Stimulated activated CD4-positive, alpha-beta T cell treated with anti-CD3 and anti-CD28 coated beads, Interleukin-4, amount 100 ng/mL, for 48 hours (primary cell): ENCODE results near the gene FAM120A.
"Not testable (repeated sequence)": the region's sequence is repeated elsewhere in the genome, so short reads cannot be mapped to it uniquely, and the experiment has no call there.

Source experiments
- DNase-seq, 2 donors: peaks; one replicate each; pipeline ENCODE4 v3.0.0-alpha.2; 2020; ENCODE audit warnings: low read depth in 2 of 2

FAM120A gene, protein sequence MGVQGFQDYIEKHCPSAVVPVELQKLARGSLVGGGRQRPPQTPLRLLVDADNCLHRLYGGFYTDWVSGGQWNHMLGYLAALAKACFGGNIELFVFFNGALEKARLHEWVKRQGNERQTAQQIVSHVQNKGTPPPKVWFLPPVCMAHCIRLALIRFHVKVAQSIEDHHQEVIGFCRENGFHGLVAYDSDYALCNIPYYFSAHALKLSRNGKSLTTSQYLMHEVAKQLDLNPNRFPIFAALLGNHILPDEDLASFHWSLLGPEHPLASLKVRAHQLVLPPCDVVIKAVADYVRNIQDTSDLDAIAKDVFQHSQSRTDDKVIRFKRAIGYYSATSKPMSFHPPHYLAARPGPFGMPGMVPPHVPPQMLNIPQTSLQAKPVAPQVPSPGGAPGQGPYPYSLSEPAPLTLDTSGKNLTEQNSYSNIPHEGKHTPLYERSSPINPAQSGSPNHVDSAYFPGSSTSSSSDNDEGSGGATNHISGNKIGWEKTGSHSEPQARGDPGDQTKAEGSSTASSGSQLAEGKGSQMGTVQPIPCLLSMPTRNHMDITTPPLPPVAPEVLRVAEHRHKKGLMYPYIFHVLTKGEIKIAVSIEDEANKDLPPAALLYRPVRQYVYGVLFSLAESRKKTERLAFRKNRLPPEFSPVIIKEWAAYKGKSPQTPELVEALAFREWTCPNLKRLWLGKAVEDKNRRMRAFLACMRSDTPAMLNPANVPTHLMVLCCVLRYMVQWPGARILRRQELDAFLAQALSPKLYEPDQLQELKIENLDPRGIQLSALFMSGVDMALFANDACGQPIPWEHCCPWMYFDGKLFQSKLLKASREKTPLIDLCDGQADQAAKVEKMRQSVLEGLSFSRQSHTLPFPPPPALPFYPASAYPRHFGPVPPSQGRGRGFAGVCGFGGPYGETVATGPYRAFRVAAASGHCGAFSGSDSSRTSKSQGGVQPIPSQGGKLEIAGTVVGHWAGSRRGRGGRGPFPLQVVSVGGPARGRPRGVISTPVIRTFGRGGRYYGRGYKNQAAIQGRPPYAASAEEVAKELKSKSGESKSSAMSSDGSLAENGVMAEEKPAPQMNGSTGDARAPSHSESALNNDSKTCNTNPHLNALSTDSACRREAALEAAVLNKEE

DNA sequence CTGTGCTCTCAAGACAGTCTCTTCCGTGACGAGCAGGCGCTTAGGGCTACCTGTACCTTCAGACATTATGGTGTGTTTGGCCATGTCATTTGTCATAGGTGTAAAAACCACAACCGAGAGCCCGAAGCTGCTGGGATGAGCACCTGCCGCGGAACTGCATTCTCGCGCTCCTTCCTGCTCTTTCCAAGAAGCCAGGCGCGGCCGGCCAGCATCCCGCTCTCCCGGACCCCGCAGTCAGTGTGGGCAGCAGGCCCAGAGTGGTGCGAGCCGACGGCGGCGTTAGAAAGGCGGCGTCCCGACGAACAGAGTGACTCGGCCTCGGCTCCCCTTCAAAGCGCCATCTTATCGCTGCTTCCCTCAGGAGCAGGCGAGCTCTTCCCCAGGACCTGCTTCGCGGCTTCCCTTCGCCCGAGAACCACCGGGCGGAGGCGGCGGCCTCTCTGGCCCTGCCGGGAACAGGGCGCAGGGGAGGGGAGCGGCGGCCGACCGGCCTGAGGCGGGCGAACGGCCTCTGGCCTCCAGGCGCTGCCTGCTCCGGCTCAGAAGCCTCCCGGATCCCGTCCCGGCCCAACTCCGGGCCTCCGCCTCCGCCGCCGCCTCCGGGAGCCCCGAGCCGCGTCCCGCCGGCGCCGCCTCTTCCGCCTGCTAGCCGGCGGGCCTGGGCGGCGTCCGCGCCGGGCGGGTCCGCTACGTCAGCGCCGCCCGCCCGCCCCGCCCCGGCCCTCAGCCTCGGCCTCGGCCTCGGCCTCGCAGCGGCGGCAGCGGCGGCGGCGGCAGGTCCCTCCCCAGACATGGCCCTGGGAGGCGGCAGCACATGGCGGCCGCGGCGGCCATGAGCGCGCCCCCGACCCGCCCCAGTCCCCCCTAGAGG, at the start of gene FAM120A:
FAM120A (plus strand) TSS at position 741 of the 871 bp plus-strand sequence. CDS start 231 bp downstream, outside the sequence.
- DNase-seq: peak; percentile 48 to 64

DNA sequence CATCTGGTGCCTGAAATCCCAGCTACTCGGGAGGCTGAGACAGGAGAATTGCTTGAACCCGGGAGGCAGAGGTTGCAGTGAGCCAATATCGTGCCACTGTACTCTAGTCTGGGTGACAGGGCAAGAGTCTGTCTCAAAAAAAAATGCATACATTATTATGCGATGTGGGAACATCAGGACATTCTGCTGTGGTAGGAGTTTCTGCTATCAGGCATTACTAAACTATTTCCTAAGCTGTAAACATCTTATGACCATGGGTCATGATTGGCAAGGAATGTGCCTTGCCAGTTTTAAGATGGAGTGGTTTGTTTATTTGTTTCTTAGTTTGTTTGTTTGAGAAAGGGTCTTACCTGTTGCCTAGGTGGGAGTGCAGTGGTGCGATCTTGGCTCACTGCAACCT, 45.1 kb upstream of the FAM120A start:
- no peak for DNase-seq

DNA sequence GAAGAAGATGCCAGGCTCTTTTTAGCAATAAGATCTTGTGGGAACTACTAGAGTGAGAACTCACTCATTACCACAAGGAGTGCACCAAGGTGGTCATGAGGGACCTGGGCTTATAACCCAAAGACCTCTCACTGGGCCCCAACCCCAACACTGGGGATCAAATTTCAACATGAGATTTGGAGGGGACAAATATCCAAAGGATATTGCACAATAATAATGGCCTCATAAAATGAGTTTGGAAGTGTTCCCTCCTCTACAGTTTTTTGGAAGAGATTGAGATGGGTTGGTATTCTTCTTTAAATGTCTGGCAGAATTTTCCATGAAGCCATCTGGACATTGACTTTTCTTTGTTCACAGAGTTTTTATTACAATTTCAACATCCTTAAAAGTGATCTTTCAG, 38.0 kb upstream of the FAM120A start:
- no peak for DNase-seq

DNA sequence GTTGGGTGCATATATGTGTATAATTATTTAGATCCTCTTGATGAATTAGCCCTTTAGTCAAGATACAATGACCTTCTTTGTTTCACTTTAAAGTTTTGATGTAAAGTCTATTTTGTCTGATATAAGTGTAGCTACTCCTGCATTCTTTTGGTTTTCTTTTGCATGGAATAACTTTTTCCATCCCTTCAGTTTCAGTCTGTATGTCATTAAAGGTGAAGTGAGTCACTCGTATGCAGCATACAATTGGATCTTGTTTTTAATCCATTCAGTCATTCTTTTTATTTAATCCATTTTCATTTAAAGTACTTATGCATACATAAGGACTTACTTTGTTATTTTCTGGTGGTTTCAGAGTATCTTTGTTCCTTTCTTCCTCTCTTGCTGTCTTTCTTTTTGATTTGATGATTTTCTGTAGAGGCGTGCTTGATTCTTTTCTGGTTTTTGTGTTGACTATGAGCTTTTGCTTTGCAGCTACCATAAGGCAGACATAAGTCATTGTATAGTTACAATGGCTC, 36.3 kb upstream of the FAM120A start:
- no peak for DNase-seq

DNA sequence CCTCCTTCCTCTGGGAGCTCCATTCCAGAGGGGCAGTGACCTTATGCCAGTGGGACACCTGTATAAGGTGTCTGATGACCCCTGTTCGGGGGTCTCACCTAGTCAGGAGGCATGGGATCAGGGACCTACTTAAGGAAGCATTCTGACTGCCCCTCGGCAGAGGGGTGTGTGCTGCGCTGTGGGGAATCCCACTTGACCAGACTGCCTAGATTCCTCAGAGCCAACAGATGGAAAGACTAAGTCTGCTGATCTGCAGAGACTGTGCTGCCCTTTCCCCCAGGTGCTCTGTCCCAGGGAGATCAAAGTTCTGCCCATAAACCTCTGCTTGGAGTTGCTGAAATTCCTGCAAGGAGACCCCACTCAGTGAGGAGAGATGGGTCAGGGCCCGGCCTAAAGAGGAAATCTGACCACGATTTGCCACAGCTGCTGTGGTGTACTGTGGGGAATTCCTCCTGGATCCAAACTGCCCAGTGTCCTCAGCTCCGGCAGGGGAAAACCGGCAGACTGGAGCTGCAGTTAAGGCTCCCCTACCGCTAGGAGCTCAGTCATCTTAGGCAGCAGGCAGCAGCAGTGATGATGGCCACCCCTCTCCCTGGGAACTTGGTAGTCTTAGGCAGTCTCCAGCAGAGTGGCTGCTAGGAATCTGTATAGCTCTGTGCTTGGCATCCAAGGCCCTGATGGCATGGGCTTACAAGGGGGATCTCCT, 34.8 kb upstream of the FAM120A start:
- DNase-seq: no peak

DNA sequence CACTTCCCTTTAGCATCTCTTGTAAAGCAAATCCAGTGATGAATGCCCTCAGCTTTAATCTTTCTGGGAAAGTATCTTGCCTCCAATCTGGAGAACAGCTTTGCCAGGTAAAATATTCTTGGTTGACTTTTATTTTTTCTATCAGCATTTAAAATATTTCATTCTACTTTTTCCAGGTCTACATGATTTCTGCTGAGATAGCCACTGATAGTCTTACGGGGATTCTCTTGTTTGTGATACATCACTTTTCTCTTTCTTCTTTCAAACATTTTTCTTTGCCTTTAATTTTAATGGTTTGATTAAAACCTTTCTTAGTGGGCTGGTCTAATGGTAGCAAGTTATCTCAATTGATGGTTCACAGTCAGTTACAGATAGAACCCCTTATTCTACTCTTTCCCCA, 33.9 kb upstream of the FAM120A start:
- DNase-seq: no peak

DNA sequence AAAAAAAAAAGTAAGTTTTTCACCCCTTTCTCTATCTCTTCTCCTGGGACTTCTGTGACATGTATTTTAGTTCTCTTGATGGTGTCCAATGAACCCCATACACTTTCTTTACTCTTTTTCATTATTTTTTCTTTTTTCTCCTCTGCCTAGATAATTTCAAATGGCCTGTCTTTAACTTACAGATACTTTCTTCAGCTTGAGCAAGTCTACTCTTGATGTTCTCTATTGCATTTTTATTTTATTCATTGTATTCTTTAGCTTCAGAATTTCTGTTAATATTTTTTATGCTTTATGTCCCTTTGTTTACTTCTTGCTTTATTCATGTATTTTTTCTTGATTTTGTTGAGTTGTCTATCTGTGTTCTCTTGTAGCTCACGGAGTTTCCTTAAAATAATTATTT, 32.5 kb upstream of the FAM120A start:
- DNase-seq: no peak

DNA sequence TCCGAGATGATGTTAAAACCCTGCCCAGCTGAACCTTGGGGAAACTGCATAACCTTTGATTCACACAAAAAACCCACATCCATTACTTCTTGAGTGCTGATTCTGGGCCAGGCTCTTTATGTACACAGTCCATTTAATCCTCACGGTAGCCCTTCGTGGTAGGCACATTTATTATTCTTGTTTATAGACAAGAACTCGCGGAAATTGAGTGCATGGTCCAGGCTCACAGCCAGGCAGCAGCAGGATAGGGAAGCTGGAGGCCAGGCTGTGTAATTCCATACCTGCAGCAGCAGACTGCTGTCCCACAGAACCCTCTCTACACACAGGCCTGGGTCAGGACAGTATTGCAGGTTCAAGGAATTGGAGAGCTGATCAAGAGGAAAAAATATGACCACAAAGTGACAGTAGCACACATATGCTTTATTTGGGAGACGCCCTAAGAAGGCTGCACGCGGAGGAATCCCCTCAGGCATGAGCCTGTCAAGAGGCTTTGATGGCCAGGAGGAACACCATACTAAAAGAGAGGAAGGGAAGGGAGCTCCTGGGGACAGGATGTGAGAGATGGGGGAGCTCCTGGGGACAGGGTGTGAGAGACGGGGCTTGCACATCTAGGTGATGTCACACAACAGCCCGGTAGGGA, 28.4 kb upstream of the FAM120A start:
- no peak for DNase-seq

DNA sequence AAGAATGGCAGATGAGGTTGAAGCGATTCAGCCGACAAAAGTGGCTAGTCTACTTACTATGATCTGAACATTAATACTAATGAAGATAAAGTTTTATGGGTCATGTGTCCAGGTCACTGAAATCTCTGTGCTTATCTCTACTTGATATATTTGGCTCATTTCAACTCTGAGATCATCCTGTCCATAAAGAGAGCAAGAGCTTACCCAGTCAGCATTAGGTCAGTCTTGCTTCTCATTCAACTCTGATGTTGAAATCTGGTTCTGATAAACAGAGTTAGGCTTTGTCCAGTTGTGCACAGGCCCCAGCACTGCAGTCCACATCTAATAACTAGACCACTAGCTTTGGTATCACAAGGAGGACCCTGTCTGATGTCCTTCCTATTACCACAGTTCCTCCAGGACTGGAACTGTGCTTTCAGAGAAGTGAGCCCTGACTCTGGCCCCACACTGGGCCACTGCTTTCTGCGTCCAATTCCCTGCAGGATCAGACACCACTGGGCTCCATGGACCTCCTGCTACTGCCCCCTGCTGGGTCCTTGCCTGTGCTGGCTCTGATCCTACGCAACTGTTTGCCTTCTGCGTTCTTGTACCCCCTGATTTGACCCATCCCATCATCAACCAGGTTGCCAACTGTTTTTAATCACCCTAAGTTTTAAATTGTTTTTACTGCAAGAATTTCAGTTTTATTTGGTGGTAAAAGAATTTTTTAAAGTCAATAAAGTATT, 23.7 kb upstream of the FAM120A start:
- no peak for DNase-seq

DNA sequence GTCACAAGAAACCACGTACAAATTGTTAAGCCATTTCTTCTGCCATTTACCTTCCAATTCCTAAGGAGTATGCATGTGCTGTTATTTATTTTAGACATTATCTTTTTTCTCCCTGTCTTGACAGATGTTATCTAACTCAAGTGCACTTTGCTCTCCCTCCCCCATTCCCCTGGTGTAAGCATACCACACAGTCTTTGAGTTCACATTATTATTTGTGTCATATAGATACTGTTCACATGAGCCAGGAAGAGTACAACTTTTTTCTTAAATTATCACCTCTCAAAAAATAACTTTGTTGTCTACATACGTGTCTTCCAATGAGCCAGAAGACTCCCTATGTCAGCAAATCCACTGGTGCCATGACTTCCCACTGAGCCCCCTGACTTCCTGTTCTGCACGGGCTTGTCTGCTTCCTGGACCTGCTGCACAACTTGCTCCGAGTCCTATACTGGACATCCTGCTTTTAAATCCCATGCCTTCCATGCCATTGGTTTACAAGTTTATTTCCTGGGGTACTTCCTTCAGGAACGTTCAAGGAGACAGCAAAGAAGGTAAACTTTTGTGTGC, 19.9 kb upstream of the FAM120A start:
- no peak for DNase-seq

DNA sequence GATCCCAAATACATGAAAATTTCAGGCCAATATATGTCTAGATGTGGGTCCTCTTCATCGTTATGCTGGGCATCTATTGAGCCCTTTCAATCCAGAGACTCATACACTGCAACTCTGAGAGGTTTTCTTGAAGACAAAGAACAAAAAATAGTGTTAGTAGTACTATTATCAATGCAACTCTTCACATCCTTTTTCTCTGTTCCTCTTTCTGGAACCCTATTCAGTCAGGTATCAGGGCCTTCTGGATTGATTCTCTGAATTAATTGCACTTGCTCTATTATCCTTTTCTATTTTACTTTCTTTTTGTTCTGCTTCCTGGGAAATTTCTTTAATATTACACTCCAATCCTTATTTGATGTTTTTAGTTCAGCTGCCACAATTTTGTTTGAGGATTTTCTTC, 18.5 kb upstream of the FAM120A start:
- DNase-seq: no peak

DNA sequence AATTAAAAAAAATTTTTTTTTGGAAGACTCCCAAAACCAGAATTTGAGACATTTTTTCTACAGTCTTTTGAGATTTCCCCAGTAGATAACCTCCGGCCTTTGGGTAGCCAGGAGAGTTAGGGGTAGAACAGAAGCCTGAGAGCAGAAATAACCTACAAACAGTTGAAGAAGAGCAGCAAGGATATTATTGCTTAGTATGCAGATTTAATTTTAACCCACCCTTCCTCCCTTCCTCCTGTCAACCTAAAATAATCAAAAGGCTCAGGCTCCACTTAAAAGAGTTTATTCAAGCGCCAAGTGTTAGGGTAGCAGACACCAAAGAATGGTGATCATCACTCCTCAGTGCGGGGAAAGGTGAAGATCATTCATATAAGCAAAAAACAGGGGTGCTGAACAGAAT, 17.4 kb upstream of the FAM120A start:
- no peak for DNase-seq

DNA sequence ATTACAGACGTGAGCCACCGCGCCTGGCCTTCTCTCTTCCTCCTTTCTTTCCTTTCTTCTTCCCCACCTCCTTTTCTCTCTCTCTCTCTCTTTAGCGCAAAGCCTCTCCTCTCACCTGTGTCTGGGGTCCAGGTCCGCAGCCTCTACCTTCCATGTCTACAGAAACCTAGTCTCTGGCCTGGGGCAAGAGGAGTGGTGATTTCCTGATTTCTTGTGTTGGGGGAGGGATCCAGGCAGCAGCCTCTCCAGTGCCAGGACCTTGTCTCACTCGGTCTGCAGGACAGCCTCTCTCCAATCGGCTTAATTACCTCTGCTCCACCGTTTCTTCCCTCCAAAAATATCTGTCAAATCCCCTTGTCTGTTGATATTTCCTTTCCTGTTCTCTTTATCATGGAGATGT, 16.1 kb upstream of the FAM120A start:
- DNase-seq: no peak

DNA sequence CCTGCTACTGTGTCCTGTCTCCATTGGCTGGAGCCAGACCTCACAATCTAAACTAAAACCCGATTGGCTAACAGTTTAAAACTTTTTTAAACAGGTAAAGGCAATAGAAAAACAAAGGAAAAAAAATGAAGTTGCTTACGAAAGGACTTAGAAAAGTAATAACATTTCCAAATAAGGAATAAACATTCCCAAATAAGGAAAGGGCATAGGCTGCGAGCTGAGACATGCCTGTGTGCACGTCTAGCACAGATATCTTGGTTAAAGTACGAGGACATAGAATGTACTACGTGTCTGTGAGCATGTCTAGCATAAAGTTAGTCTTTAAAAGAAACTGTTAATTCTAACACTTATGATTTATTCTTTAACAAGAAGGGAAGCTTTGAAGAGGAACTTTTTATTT, 15.3 kb upstream of the FAM120A start:
- no peak for DNase-seq

DNA sequence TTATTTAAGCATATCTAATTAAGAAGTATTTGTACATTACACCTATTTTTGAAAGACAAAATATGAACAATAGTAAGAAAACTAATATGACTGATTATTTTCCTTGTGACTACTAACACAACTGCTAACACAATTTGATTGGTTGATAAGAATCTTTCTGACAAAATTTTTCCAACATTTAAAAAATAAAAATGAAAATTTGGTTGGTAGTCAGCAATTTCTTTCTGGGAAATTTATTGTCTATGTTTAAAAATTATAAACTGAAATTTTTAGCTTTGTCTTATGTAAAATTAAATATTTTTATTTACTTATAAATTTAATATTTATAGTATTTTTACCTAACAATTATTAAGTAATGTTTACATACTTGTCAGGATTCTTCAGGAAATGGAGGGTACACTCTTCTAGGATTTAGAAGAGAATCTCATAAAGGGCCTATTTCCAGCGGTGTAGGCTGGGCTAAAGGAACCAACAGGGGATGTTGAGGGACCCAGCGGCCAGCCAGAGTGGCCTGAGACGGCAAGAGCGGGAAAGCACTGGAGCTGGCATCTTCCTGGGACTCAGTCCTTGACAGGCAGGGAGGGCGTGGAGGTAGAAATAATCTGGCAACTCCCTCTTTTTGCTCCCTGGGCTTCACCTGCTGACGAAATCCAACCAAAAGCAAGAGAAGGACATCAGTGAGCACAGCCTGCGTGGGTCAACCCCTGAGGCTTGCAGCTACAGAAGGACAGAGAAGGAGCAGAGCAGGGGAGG, 14.7 kb upstream of the FAM120A start:
- DNase-seq: no peak

DNA sequence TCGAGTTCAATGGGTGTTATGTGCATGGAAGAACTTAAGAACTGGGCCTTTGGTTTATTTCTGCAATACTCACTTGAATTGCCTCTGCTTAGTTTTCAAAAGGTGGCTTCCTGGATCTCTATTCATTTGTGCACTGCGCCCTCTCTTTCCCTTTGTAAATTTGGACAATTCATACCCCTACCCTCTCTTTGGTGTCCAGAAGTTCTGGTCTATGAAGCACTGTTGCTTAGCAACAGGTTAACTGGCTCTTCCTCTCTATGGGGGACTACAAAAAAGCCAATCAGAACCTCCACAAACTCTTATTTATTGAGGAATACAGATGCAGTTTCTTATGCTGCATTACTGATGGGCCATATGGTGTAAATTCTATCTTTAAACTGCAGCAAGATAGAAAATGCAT, 13.5 kb upstream of the FAM120A start:
- no peak for DNase-seq

DNA sequence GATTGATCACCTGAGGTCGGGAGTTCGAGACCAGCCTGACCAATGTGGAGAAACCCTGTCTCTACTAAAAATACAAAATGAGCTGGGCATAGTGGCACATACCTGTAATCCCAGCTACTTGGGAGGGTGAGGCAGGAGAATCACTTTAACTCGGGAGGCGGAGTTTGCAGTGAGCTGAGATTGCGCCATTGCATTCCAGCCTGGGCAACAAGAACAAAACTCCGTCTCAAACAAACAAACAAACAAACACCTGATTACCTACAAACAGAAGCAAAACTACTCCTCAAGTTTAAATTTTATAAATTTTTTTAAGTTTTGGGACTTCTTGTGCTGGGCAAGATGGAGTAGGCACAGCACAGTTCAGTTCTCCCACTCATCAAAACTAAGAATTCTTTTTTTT, 12.2 kb upstream of the FAM120A start:
- not testable (repeated sequence) for DNase-seq

DNA sequence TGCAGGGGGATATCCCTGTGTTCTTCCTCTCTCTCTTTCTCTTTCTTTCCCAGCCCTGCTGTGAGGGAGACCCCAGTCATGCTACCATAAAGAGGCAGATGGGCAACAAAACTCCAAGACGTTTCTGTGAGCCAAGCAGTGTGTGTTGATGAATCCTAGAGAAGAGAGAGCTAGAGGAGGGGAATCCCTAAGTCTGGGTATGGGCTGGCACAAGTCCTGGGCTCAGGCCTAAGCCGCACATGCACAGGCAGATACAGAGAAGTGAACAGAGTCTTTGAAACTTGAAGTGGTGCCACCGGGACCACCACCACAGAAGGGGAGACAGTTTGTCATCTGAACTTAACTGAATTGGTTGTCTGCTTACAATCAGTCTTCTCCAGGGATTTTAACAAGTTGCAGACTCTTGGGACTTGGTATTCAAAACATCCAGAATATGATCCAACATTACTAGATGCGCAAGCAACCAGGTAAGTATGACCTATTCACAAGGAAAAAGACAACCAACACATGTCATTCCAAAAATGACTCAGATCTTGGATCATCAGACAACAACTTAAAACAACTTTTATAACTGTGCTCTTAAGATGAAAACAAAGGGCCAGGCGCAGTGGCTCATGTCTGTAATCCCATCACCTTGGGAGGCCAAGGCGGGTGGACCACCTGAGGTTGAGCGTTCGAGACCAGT, 10.4 kb upstream of the FAM120A start:
- DNase-seq: no peak
